HL-60 (cell line): ENCODE results near the gene MCF2L2.

Experiments
- DNase-seq, 2 experiments: peaks; one replicate each; pipeline ENCODE4 v3.0.0-alpha.2; 2010 to 2020; ENCODE audit warnings: low read depth in 1 of 2, low spot score in 1 of 2
- H3K27ac ChIP-seq: fragments of 250-450 bp; sonication (Bioruptor Pico); replicated peaks from 2 replicates; pipeline ENCODE4 v1.5.1; 2020; ENCODE audit warnings: mild to moderate bottlenecking, moderate library complexity
- H3K27me3 ChIP-seq: fragments of 250-450 bp; sonication (Bioruptor Pico); 2 replicates; pipeline ENCODE4 v1.5.1; 2021; ENCODE audit warnings: mild to moderate bottlenecking, moderate library complexity; ENCODE audit not compliant: insufficient read depth, poor library complexity, severe bottlenecking
- H3K4me3 ChIP-seq: replicated peaks from 2 replicates; pipeline ENCODE4 v1.5.1; 2011; ENCODE audit warnings: mild to moderate bottlenecking, control low read depth, low read length; ENCODE audit not compliant: insufficient read depth
- CTCF ChIP-seq: IDR thresholded peaks from one replicate; pipeline ENCODE4 v1.5.1; 2011; ENCODE audit warnings: low read length, control low read depth, inconsistent platforms; ENCODE audit not compliant: insufficient read depth
- GABPA ChIP-seq: IDR thresholded peaks from 2 replicates; pipeline ENCODE4 v1.6.1; 2012; ENCODE audit warnings: low read depth
- POLR2AphosphoS5 ChIP-seq: IDR thresholded peaks from 2 replicates; pipeline ENCODE4 v1.6.1; 2012; ENCODE audit warnings: low read depth
- SPI1 ChIP-seq: IDR thresholded peaks from 2 replicates; pipeline ENCODE4 v1.6.1; 2012; ENCODE audit warnings: low read depth, mild to moderate bottlenecking, borderline replicate concordance
- TF ChIP-seq, protein P1 (sequence below): IDR thresholded peaks from 2 replicates; pipeline ENCODE4 v1.6.1; 2012; ENCODE audit warnings: low read depth; ENCODE audit not compliant: insufficient replicate concordance

Gene MCF2L2

DNA sequence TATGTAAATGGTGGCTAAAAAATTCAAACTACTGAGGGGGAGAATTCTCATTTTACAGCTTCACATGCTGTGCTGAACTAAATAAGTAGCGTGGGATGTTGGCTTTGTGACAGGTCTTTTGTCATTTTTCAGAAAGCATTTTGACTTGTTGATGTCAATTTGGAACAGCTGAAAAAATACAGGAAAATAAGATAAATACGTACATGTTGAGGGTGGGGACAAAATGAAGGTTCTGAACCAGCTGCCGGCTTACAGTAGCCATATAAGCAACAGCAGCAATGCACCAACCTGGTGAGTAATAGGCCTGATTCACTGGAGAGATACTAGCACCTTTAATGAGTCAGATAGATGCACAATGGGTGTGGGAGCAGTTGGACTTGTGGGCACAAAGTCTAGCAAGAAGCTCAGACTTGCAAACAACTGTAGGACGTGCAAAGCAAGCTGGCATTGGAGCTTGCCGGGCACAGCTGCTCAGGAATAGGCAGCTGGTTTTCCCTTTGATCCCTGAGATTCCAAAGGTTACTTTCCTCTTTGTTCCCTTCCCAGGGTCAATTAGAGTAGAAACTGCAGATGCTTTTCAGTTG is 162.5 kb downstream of the MCF2L2 start:
- no peak for DNase-seq
- Histone ChIP-seq H3K27ac (peak overlapping the region; percentile 54), H3K27me3 (no peaks in the 10 kb centered on the region), H3K4me3 (no peak overlapping the region)
- TF ChIP-seq CTCF (no peak), POLR2AphosphoS5 (no peak), GABPA (no peak), SPI1 (no peak)
- TF ChIP-seq, protein P1, sequence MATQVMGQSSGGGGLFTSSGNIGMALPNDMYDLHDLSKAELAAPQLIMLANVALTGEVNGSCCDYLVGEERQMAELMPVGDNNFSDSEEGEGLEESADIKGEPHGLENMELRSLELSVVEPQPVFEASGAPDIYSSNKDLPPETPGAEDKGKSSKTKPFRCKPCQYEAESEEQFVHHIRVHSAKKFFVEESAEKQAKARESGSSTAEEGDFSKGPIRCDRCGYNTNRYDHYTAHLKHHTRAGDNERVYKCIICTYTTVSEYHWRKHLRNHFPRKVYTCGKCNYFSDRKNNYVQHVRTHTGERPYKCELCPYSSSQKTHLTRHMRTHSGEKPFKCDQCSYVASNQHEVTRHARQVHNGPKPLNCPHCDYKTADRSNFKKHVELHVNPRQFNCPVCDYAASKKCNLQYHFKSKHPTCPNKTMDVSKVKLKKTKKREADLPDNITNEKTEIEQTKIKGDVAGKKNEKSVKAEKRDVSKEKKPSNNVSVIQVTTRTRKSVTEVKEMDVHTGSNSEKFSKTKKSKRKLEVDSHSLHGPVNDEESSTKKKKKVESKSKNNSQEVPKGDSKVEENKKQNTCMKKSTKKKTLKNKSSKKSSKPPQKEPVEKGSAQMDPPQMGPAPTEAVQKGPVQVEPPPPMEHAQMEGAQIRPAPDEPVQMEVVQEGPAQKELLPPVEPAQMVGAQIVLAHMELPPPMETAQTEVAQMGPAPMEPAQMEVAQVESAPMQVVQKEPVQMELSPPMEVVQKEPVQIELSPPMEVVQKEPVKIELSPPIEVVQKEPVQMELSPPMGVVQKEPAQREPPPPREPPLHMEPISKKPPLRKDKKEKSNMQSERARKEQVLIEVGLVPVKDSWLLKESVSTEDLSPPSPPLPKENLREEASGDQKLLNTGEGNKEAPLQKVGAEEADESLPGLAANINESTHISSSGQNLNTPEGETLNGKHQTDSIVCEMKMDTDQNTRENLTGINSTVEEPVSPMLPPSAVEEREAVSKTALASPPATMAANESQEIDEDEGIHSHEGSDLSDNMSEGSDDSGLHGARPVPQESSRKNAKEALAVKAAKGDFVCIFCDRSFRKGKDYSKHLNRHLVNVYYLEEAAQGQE, result no peak

DNA sequence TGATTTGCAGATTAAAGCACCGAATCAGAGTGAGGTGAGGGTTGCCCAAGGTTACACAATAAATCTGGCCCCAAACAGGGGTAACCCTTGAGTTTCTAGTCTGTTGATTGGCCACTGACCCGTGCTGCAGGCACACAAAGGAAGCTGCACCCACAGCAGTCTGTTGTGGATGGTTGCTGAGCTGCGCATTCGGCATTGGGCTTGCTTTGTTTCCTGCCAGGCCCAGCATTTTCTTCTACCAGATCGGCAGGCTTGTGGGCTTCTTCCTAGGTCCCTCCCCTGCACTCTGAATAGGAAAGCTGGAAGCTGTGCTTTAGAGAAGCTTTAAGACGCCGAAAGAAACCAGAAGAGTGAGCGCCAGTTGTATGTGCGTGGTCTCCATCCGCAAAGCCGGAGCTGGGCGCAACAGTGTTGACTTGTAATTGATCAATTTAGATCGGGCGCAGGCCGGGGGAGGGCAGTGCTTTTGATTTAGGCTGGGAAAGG is 163.2 kb downstream of the MCF2L2 start:
- 0 out of 2 replicates have a peak, but pooled peaks have one; percentile 16 for TF ChIP-seq POLR2AphosphoS5
- TF ChIP-seq, protein P1, result no peak
- Histone ChIP-seq H3K27me3 (no peaks in the 10 kb centered on the region), H3K27ac (peak overlapping the region; percentile 54), H3K4me3 (no peak overlapping the region)
- DNase-seq, result peak; percentile 45 to 74

DNA sequence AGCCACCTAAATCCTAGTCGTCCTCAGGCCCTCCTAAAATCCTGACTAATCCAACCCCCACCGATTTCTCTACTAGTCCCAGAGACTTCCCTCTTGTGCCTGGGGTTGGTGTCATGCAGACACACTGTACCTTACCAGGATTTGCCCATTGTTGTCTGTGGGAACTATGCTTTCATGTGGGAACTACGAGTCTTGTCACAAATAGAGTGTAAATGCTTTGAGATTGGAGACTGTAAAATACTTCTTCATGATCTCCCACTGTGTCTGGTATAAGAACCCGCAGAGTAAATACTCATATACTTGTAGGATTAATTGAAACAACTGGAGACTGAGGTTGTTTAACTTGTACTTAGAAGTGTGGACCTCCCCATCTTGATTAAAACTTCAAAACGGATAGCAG is 164.2 kb downstream of the MCF2L2 start:
- Histone ChIP-seq H3K27ac (no peak overlapping the region; the same call in none of the 2 replicates), H3K4me3 (no peak overlapping the region)

More for the DNA sequence above, 164.2 kb downstream of the MCF2L2 start:
- no peaks in the 10 kb centered on the region for H3K27me3 ChIP-seq
- DNase-seq, result no peak
- TF ChIP-seq CTCF, result no peak
- no peak for TF ChIP-seq GABPA
- no peak for TF ChIP-seq SPI1
- TF ChIP-seq, protein P1, result no peak
- no peak for TF ChIP-seq POLR2AphosphoS5
